Dedifferentiated amniotic fluid mesenchymal stem cell (primary cell): ENCODE measurements around the gene OSER1.
"Not testable (repeated sequence)": the region's sequence is repeated elsewhere in the genome, so short reads cannot be mapped to it uniquely, and the experiment has no call there.

Source experiments
- DNase-seq: peaks from one replicate; pipeline ENCODE4 v3.0.0-alpha.2; 2016; ENCODE audit errors: extremely low spot score

OSER1 gene

DNA sequence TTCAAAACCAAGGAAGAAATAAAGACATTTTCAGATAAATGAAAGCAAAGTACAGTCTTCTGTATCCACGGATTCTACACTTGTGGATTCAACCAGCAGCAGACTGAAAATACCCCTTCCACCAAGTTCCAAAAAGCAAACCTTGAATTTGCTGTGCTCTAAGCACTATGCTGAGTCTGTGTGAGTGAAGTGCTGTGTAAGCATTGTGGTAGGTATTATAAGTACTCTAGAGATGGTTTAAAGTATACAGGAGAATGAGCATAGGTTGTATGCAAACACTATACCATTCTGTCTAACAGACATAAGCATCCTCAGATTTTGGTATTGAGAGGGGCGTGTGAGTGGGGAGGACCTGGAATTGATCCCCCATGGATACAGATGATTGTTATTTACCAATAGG lies 9.6 kb downstream of the OSER1 start:
- no peak for DNase-seq

DNA sequence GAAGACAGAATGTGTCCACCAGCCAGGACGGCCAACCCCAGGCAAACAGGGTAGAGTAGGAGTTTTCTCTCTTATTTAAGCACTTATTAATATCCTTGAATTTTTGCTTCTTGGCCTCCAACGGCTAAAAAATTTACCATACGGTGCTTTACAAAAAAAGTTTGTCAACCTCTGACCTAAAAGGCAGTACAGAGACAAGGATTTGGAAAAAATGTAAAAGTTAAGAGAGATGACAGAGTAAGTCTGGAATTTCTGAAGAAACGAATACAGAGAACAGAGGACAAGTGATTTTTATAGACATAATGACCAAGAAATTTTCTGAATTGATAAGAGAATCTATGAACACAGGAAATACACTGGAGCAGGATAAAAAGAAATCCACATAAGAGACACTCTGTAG lies 10.2 kb downstream of the OSER1 start:
- DNase-seq = no peak

DNA sequence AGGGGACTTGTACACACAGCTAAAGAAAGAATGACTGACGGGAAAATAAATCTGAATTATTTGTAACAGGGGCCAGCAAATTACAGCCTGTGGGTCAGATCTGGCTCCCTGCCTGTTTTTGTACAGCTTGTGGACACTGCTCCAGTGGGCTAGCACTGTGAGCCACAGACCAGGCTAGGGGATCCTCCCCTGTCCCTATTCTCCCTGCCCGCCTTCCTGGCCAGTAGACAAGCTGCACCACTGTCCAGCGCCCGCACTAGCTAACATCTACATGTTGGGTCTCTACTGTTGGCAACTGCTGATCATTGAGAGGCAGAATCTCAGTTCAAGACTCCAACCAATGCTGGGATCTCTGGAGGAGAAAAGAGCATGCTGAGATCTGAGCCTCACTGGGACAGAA lies 10.7 kb downstream of the OSER1 start:
- no peak for DNase-seq

DNA sequence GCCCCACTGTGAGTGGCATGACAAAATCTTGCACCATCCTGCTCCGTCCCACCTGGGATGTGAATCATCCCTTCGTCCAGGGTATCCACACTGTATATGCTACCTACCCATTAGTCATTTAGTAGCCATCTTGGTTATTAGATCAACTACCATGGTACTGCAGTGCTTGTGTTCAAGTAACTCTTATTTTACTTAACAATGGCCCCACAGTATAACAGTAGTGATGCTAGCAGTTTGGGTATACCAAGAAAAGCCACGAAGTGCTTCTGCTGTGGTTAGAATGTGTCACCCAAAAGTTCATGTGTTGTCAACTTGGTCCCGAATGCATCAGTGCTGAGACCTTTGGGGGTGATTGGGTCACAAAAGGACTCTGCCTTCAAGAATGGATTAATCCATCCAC lies 11.7 kb downstream of the OSER1 start:
- DNase-seq = no peak

DNA sequence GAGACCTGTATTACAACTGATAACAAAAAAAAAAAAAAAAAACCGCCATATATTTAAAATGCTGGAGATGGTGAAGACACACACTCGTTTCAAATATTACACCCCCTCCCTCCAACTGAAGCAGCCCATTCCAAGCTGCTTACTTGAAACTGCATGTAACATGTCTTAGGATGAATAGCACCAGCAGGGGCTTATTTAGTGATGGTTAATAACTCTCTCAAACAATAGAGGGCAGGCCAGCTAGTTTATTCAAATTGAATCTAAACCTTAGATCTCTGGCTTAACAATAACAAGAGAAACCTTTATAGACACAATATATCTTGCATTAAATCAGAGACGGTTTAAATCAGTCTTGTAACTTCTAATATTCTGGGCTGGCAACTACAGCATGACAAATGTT lies 14.3 kb downstream of the OSER1 start:
- DNase-seq = no peak

DNA sequence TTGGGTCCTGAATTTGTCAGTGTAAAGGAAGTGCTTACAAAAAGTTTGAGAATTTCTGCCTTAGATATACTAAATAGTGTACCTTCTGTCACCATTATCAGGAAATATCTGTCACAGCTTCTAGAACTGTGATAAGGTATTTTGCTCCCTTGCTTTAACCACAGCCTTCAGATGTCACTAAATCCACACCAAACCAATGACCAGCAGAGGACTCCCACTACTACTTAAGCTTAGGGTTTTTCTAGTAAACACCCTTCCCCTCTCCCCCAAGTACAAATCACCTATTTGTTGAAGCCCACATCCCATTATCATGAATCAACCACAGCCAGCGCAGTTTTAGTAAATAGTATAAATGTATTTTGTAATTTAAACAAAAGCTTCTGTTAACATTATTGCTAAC lies 15.0 kb downstream of the OSER1 start:
- no peak for DNase-seq

DNA sequence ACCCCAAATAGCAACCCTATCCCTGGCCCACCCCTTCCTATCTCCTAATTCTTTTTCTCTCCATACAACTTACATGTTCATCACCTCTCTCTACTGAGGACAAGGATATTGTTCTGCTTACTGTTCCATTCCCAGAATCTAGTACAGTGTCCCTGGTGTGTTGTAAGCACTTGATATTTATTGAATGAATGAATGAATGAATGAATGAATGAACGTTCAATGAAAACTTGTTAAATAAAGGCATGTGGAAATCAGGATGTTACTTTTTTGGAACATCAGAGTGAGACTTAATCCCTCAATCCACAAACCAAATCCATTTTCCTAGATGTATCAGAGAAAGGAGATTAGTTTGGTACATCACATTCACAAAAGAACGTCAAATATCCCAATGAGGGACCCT lies 16.8 kb downstream of the OSER1 start:
- DNase-seq = no peak

DNA sequence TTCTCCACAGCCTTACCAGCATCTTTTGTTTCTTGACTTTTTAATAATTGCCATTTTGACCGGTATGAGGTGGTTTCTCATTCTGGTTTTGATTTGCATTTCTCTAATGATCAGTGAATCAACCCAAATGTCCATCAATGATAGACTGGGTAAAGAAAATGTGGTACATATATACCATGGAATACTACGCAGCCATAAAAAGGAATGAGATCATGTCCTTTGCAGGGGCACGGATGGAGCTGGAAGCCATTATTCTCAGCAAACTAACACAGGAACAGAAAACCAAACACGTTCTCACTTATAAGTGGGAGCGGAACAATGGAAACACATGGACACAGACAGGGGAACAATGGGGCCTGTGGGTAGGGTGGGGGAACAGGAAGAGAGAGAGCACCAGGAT lies 18.9 kb downstream of the OSER1 start:
- DNase-seq = not testable (repeated sequence)

DNA sequence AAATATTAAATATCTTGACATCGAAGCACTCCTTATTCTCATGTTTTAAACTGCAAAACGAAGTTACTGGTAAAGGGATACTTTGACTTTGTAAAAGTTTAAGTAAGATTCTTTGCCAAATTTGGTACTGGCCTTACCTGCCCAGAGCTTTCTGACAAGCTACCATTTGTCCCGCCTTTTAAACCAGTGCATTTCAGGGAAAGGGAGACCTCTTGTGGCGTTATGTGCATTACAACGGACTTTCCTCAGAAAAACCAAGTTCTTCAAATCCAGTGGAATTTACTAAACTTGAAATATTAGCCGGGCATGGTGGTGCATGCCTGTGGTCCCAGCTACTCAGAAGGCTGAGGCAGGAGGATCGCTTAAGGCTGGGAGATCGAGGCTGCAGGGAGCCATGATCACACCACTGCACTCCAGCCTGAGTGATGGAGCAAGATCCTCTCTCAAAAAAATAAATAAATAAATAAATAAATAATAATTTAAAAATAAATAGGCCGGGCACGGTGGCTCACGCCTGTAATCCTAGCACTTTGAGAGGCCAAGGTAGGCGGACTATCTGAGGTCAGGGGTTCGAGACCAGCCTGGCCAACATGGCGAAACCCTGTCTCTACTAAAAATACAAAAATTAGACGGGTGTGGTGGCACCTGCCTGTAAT lies 20.2 kb downstream of the OSER1 start:
- peak; percentile 78 for DNase-seq

DNA sequence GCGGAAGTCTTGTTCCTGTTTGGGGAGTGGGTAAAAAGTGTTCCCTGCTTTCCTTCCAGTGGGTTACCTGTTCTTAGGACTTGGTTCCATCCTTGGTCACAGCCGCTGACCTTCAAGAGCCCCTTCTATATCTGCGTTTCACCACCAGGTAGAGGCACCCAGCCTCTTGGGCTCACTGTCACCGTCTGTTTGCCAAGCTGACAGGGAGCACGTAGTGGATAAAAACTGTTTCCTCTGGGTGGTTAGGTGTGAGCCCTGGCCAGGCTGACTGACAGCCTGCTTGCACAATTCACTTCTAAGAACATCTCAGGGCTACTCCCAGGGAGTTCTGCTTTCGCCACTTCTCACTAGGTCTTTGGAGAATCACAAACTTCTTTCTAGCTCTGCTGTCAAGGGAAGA lies 21.8 kb downstream of the OSER1 start:
- DNase-seq = no peak

DNA sequence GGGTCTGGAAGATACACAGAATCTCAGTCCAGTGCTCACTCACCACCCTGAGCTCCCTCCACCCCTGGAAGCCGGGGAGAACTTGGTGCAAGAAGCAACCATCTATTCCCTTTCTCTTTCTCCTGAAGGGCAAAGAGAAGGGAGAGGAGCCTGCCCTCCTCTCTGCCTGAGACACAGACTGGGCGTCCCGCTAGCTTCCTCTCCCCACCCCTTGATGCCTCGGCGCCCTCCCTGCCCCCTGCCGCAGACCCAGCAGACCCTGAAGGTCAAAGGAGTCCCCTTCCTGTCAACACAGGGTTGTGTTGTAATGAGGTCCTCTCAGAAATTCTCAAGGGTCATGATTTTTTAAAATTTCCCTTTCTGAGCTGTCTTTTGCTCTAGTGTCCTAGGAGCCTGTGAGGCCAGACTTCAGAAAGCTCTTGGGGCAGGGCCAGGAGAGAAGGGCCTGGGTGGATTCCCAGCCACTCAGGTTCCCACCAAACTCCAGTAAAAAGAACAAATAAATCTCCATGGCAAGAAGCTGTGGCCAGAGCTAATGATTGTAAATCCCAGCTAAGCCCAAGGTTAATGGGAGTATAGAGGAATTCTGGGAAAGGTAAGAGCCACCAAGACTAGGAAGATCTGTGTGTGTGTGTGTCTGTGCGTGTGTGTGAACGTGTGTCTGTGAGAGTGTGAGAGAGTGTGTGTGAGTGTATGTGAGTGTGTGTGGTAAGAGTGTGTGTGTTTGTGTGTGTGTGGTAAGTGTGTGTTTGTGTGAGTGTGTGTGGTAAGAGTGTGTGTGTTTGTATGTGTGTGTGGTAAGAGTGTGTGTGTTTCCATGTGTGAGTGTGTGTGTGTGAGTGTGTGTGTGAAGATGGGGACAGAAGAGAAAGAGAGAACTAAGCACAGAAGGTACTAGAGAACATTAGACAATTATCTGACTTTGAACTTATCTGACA lies 22.5 kb downstream of the OSER1 start:
- DNase-seq = no peak

DNA sequence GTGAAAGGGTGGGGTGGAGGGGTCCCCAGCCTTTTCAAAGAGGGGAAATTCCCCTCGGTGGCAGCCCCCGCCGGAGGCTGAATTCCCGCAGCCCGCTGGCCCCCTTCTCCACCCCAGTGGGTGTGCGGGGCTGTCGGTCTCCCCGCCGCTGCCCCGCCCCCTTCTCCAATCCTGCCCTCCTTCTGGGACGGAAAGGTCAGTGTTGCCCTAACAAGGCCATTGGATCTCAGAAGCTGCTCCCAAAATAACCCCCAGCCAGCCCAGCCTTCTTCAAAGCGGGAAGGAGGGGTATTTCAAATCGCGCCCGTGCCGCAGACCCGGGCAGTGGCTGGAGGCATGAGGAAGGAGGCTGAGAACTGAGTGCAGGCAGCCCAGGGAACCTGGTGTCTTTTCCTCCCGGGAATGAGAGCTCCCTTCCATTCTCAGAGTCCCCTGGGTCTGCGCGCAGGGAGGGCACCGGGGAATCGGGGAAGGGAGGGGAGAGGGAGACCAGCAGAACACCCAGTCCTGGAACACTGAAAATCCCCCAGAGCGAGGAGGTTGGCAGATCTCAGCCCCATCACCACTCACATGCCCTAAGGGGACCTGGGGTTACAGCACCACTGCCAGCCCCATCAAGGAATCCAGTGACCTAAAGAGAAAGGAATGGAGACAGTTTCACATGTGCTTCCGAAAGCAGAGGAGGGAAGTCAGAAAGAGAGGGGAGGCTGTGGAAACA lies 23.4 kb downstream of the OSER1 start, which contains the start of gene JPH2:
JPH2 (minus strand) TSS at position 135 of the 718 bp plus-strand sequence. CDS start 483 bp downstream, outside the sequence.
- peak; percentile 72 for DNase-seq

DNA sequence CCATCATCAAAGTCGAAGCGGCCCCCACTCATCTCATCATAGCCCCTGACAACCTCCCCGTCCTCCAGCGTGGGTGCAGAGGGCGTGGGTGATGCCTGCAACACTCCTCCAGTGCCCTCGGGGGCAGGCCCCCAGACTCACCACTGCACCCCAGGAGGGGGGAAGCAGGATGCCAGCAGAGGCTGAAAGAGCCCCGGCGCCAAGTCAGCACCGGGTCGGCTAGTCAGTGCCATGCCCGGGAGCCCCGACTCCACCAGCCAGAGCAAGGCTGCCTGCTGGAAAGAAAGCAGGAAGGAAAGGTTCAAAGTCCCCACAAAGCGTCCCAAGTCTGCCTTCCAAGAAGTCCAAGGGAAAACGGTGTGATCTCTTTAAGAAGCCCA lies 23.9 kb downstream of the OSER1 start:
- no peak for DNase-seq

DNA sequence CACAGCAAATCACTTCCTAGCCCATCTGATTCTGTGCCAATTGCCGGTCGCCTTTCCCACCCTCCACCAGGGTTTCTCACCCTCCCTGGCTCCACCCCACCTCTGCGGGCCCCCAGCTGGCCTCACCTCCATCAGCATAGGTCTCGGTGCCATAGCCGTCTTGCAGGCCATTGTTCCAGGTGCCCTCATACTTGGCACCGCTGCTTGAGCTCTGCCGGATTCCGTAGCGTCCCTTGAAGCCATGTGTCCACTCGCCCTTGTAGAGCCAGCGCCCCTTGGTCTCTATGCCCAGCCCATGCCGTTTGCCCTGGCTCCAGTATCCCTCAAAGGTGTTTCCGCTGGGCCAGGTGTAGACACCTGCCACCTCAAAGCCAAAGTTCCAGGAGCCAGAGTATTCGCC lies 24.4 kb downstream of the OSER1 start:
- DNase-seq = no peak

DNA sequence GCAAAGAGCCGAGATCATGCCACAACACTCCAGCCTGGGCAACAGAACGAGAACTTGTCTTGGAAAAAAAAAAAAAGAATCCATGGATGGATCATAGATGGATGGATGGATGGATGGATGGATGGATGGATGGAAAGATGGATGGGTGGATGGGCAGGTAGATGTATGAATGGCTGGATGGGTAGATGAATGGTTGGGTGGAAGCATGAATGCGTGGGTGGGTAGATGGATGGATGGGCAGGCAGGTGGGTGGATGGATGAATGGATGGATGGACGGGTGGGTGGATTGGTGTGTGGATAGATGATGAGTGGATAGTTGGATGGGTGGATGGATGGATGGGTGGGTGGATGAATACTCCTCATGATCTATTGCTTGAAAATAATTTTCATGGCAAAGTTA lies 25.0 kb downstream of the OSER1 start:
- DNase-seq = no peak

DNA sequence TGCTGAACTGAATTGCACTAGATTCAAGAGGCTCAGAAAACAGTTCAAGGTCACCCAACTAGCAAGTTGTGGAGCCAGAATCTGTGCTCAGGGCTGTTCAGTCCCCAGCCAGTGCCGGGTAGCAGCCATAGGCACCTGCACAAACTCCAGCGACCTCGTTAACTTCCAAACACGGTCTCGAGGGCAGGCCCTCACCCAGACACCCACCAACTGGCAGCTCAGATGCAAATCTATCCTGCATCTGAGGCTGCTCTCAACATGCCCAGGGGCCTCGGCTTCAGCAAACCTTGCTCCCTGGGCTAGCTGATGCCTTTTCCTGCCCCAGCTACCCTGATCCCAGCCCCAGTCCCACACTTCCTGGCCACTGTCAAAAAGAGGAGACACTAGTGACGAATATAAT lies 27.3 kb downstream of the OSER1 start:
- DNase-seq = no peak

DNA sequence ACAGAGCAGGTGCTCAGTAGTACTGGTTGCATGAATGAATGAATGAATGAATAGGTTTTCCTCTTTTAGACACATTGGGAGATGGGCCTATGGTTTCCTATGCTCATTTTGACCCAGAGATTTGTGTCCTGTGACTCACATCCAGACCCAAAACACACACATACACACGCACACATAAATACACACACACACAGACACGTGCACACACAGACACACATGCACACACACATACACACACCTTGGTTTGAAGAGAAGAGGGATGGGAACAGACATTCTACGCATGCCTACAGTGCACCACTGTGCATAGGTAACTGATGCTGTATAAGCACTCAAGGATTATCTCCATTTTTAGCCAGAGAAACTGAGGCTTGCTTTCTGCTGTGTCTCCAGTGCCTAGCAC lies 27.7 kb downstream of the OSER1 start:
- no peak for DNase-seq

DNA sequence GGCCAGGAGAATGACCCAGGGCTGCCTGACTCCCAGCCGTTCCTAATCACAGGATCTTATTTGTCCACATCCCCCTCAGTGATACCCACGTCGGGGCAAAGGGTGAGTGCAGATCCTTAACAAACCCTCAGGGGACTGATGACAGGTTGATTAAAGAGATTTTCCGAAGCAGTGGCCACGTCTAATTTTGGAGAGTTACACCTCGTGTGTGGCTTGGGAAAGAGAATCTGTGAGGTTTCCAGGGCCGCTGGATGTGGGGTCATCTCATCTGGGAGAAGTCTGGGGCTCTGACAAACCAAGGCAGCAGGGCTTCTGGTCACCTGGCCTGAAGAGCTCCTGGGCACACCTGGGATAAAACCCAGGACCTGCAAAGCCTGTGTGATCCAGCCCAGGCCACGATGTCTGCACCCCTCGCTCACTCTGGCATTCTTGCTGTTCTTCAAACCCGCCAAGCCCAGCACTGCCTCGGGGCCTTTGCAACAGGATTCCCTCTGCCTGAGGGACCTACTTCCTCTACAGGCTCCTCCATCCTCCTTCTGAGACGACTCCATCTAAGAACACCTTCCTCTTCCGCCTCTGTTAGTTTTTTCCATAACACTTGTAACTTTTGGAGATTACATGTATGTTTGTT lies 28.3 kb downstream of the OSER1 start:
- DNase-seq = no peak

DNA sequence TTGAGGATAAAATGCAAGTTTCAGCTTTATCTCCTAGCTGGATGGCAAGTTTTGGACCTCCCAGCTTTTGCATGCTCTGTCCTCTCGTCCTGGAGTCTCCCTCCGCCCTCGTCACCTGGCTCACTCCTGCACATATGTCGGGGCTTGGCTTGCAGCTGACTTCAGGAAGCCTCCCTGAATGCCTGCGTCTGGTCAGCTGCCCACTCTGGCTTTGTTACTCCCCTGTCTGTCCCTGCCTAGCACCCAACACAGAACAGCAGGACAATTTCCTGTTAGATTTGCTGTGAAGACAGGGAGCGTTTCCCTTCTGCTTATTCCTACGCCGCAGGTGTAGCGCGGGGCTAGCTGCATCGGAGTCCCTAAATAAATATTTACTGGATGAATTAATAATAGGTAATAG lies 29.0 kb downstream of the OSER1 start:
- DNase-seq = no peak

DNA sequence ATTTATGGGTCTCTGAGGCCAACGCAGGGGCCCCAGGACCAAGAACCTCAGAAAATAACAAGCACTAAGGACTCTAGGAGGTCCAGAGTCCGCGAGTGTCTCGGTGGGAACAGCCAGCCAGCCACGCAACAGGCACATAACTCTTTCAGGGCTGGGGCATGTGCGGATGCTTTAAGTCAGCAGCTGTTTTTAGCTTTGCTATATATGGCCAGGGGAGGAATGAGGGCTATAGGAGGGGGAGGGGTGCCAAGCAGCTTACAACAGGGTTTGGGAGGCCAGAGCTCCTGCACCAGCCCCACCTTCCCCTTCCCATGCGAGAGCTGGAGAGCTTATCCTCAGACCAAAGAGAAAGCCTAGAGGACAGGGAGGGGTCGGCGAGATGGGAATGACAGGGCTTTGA lies 29.8 kb downstream of the OSER1 start:
- DNase-seq = no peak

DNA sequence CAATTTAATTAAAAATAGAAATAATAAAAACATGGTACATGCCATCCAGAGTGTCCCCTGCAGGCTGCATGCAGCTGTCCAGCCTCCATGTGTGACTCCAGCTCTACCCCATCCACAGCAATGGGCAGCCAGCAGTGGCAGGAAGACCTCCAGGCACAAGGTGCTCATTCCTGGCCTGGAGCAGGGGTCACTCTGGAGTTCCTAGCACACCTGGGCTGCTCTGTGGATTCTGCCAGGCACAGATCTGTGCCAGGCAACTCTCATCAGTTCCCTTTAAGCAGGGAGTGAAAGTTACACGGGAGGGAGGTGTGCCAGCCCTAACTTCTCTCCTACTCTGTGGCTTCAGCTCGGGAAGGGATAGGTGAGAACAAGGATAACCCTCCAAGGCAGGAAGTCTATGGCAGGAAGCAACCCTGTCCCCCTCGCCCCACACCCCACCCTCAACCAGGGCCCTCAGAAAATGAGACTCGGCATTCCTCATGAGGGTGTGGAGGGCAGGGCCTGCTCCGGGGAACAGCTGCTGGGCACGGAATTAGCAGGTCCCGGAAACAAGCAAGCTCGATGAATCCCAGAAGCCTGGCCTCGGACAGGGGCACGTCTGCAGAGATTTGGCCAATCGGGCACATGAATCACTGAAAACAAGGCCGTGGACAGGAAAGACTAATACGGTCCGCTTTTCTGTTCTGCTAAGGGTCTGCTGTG lies 33.6 kb downstream of the OSER1 start:
- peak; percentile 47 for DNase-seq
